ENCODE data around the gene RPS8.

GRCh38 chr1:44792736-44793502 lies 17.6 kb downstream of the RPS8 start:
- TF ChIP-seq MAX (IDR thresholded peaks at IDR 0.05; ENCODE audit: low read depth, low read length) (no peak), CTCF (IDR thresholded peaks at IDR 0.05; ENCODE audit: low read depth, low read length) (no peak)
